Myocyte (in vitro differentiated cells): Measurements from ENCODE around the gene ALG11. TPM values are rescaled to one million over a fixed set of nuclear protein-coding genes. Genes with fewer than 3 reads are reported as not detected.
"Not testable (repeated sequence)": the region's sequence is repeated elsewhere in the genome, so short reads cannot be mapped to it uniquely, and the experiment has no call there.

Source experiments
- DNase-seq: peaks from one replicate; pipeline ENCODE4 v3.0.0-alpha.2; 2012; ENCODE audit warnings: low read depth
- polyA plus RNA-seq: library from polyadenylated mRNA; unstranded; fragments of >200 nt; gene quantifications from one replicate; pipeline ENCODE4 v1.2.1, GENCODE V29; 2012; ENCODE audit warnings: missing spikeins
- total RNA-seq: library from RNA; depleted of rRNA; stranded (reverse); fragments of >200 nt; gene quantifications from 2 replicates; pipeline ENCODE4 v1.2.3, GENCODE V29; 2014

Gene ALG11
- total RNA-seq = 27.7 and 36.3 TPM in 2 replicates
- polyA plus RNA-seq = 12.9 TPM

GRCh38 chr13:52011632-52012511 lies at the start of gene ALG11:
Gene ALG11, plus strand, starts transcription at chr13:52012398. Its CDS starts 21 bp downstream, at chr13:52012419.
- DNase-seq = peak; percentile 99

GRCh38 chr13:51966186-51966585 lies 46.0 kb upstream of the ALG11 start:
- DNase-seq = no peak

GRCh38 chr13:51967482-51968446 lies 44.4 kb upstream of the ALG11 start:
- no peak for DNase-seq

GRCh38 chr13:51970349-51970748 lies 41.8 kb upstream of the ALG11 start:
- DNase-seq = peak; percentile 30

GRCh38 chr13:51971520-51972426 lies 40.4 kb upstream of the ALG11 start:
- DNase-seq = peak; percentile 52

- no peak for DNase-seq
These were observed 37.7 kb upstream of the ALG11 start for GRCh38 chr13:51974482-51974881.

- no peak for DNase-seq
These were observed 35.8 kb upstream of the ALG11 start for GRCh38 chr13:51976423-51976822.

- no peak for DNase-seq
These were observed 35.3 kb upstream of the ALG11 start for GRCh38 chr13:51976890-51977289.

- DNase-seq = no peak
These were observed 34.6 kb upstream of the ALG11 start for GRCh38 chr13:51977625-51978024.

GRCh38 chr13:51978796-51979556 lies 33.2 kb upstream of the ALG11 start:
- no peak for DNase-seq

- DNase-seq = no peak
These were observed 31.3 kb upstream of the ALG11 start for GRCh38 chr13:51980908-51981307.

GRCh38 chr13:51981355-51981754 lies 30.8 kb upstream of the ALG11 start:
- peak; percentile 31 for DNase-seq

GRCh38 chr13:51983292-51983691 lies 28.9 kb upstream of the ALG11 start:
- not testable (repeated sequence) for DNase-seq

- not testable (repeated sequence) for DNase-seq
These were observed 27.3 kb upstream of the ALG11 start for GRCh38 chr13:51984904-51985303.

GRCh38 chr13:51988988-51989618 lies 23.1 kb upstream of the ALG11 start:
- no peak for DNase-seq

GRCh38 chr13:51993713-51994112 lies 18.5 kb upstream of the ALG11 start:
- DNase-seq = no peak

- peak; percentile 43 for DNase-seq
These were observed 16.3 kb upstream of the ALG11 start for GRCh38 chr13:51995677-51996551.

- DNase-seq = no peak
These were observed 15.6 kb upstream of the ALG11 start for GRCh38 chr13:51996641-51997040.
